Esophagus mucosa (tissue), 1 donor: Measurements from ENCODE around the gene LPP. TPM values are rescaled to one million over a fixed set of nuclear protein-coding genes. Genes with fewer than 3 reads are reported as not detected.

Source experiments
- ATAC-seq: fragments of 200-7000 bp; cut with Tn5 transposase; one replicate; pipeline ENCODE4 v1.9.1; 2020
- total RNA-seq: library from RNA; stranded (reverse); gene quantifications from one replicate; pipeline ENCODE4 v1.2.4, GENCODE V29; 2023
- donor health status: DM: yes; HTN: yes; CAD: no.

The LPP gene
- total RNA-seq, 1 donor from 2014 or later: 89.0 TPM

DNA sequence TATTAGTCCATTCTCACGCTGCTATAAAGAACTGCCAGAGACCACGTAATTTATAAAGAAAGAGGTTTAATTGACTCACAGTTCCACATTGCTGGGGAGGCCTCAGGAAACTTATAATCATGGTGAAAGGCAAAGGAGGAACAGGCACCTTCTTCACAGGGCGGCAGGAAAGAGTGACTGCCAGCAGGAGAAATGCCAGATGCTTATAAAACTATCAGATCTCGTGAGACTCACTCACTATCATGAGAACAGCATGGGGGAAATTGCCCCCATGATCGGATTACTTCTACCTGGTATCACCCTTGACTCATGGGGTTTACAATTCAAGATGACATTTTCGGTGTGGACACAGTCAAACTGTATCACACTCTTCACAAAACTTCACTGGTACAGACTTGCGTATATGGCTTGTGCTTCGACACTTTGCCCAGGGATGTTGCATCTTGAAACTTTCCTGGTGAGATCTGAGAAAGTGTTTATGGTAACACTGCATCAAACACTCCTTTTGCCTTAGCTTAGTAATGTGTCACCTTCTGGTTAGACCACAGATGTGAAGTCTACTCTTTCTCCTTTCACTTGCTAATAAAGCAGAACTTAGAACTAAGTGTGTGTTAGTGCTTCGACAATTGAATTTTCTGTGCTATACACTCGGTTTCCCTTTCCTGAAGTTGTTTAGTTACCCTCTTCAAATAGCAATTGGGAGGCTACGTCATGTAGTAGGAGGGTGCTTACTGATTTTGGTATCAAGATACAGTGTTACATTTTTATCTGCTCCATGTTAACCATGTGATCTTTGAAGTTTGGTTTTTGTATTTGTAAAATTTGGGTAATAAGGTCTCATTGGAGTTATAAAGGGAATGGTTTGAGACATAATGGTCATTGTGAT, 185.7 kb downstream of the LPP start:
- no peak for ATAC-seq

DNA sequence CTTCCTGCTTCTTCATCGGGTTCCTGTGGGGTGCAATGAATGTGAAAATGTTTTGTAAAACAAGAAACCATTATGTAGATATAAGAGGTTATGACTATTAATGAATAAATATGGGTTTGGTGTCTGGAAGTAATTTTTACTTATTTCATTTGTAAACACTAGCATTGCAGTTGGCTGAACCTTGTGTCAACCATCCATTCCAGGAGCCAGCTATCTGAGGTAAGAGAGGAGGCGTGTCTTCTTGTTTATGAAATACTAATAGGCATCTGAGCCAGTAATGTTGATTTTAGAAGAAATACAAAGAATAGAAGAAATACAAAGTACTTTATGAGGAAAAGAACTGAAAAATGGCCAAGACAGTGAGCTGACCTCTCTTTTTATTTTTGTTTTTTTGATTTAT, 187.5 kb downstream of the LPP start:
- ATAC-seq: no peak

DNA sequence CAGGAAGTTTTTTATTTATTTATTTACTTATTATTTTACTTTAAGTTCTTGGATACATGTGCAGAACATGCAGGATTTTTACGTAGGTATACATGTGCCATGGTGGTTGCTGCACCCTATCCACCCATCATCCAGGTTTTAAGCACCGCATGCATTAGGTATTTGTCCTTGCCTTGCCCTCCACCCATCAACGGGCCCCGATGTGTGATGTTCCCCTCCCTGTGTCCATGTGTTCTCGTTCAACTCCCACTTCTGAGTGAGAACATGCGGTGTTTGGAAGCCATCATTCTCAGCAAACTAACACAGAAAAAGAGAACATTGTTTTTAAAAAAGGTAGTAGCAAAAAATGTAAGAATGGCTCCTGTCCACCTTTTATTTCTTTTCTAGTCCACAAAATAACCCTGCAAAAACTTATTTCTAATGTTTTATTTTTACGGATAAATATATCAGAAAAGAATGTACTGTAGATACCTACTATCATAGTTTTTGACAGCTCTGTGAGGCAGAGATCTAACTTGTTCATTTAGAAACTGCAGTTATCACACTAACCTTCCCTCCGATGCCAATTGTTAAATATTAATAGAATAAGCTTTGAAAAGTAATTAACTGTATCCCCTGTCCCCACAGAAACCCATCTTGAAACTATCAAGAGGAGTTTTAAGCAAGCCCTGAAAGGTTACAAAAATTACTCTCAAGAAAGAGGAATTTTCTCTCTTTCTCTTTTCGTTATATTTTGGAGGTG, 189.2 kb downstream of the LPP start:
- no peak for ATAC-seq

DNA sequence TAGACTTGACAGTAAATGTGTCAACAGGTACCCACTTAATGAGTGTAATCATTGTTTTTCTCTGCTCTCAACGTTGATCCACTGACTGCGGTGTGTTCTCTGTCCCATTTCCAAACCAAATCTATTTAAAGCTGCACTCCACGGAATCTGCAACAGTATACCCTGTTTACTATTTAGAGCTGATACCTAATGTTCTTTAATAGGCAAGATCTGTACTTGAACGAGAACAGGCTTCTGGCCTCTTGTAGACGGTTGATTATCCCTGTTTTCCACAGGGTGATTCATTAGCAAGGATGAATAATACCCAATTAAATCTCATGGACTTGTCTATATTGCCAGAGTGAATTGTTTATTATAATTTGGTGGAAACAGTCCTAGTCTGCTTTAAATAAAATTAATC, 189.9 kb downstream of the LPP start:
- no peak for ATAC-seq

DNA sequence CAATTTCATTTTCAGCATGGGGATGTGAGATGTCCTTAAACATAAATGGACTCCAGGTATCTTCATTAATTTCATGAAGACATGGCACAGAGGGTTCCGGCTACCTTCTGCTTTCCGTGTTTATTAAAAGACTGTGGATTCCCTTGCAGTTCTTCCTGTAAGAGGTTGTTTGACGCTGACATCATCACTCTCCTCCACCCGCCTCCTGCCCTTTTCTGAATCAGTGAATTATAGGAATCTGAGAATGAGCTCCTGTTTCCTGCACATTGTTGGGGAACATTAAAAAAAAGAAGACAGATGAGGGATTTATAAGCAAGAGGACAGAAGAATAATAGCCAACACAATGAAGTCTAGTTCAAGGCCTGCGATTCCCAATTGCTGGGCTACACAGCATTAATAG, 191.3 kb downstream of the LPP start:
- ATAC-seq: peak; percentile 22

DNA sequence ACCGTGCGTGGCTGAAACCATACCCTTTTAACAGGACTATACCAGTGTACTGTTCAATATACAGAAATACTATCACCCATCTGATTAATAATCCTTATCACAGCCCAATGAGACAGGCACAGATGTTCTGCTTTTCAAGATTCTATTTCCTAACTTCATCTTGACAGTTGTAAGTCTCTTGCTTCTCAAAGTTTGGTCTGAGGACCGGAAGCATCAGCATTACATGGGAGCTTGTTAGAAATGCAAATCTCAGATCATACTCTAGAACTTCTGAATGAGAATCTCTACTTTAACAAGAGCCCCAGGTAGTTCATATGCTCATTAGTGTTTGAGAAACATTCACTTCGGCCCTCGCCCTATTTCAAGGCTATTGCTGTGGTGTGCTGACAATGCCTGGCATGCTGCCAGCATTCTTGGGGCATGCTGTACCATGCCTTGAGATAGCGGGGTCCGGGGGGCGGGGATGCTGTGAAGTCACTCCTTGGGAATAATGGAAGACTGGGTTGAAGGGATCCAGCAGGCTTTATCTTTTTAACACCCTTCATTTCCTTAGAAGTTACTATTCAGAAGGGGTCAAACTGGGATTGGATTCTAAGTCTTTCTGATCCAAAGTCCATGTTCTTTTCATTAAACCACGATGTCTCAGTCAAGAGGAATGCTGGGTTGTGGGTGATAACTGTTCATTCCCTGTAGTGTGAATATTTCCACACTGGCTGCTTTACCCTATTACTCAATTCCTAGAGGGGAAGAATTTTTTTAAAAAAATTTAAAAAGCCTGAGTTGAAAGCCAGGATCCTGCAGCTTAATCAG, 194.7 kb downstream of the LPP start:
- peak; percentile 49 for ATAC-seq

DNA sequence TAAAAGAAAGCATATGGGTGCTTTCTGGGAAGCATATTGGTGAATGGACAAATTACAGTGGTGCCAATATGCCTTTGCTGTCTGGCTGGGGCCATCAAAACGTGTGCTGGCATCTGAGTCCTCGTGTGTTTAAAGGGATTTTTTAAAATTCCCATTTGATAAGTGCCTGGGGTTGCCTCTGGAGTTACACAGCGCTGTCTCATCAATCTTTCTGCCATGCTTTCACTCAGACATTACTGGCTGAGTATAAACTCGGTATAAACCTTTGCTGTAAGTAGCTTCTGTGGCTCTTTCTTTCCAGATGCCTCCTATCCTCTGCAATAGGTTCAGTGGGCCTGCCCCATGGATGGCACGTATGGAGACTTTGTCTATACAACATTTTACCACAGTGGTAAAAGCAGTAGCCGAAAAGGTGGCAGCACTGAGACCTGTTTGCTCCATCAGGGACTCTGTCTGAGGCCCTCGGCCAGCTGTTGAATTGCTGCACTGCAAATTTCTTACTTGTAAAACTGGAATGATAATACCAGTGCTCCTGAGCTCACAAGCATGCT, 195.5 kb downstream of the LPP start:
- ATAC-seq: peak; percentile 41

DNA sequence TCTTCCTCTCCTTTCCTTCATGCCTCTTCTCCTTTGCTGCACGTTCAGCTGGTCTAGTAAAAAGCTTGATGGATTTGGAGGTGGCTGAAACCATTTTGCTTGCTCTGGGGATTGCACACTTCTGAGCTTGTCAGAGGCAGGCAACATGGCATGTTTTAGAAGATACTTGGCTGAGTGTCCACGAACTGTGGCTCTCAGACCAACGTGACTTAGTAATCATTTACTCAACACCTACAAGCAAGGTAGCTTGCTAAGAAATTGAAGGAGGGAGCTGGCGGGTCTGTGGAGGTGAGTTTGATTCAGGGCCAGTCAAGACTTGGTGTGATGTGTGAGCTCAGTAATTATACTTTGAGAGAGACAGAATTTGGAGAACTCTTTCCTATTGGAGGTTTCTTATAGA, 196.0 kb downstream of the LPP start:
- ATAC-seq: no peak

DNA sequence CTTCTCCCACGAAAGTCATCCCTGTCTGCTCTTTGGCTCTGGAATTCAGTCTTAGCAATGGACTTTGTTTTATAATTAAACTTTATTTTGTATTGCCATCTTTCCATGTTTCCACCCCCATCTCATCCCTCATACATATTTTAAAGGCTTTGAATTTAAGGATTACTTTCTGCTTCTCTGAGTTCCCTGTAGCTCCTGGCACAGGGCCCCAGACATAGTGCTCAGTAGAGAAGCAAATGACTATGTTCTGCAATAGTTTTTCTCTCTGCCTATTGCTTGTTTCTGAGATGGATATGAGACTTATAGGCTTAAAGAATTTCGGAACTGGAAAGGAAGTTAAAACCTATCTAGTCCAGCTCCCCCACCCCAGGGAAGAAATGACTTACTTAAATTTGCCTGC, 197.0 kb downstream of the LPP start:
- no peak for ATAC-seq

DNA sequence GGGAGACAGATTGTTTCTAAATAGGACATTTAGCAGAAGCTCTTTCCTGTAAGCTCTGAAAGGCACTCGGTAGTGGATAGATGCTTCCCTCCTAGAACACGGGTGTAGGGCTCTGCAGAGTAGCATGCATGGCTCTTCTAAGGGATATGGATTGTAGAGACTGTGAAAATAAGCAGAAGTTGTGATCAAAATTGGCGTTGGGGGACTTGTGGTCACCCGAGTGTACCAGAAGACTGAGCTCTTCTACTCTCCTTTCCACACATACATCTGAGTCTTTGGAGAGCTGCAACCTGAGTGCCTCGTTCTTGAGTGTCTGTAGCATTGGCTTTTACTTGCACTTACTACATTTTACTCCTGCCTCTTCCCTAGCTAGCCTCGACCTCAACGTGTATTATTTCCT, 197.7 kb downstream of the LPP start:
- ATAC-seq: no peak

DNA sequence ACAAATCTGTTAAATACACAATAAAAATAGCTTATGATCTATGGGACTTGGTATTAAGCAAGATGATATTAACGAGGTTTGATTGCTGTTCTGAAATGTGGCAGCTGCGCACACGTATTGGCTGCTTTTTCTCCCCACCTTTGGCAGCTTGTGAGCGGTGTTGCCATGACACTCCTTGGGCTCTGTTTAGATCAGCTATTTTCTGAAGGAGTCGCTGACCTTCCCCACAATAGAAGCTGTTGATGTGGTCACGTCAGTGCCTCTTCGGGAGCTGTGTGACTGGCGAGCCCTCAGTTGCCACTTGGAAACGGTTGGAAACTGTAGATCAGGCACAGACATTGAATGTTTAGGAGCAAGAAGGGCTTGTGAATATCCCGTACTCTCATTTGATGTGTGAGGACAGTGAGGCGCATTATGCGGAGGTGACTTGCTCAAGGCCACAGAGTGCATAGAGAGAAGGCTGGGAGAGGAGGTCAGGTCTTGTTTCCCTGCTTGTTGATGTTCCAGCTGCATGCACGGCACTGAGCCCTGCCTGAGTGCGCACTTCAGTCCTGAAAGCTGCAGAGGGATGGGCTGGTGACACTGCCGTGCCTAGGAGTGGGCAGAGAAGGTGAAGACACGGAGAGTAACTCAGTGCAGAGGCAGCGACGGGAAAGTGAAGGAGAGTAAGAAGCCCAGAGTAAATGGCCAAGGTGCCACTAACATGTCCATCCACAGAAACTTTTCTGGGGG, 198.4 kb downstream of the LPP start:
- ATAC-seq: peak; percentile 20

DNA sequence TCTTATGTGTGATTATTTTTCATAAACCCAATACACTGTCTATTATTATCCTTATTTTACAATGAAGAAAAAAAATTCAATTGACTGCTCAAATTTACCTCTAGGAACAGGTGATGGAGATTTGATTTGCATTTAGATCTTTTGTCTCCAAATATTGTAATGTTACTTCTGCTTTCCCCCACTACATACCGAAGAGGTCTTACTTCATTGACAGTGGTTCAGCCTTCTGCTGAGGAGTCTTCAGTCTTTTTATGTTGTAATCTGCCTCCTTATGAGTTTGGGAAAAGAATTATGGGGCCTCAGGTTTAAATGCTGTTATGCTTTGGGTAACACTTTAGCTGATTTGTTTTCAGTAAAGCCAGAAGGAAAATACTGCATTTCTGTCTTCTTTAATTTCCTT, 199.5 kb downstream of the LPP start:
- ATAC-seq: no peak

DNA sequence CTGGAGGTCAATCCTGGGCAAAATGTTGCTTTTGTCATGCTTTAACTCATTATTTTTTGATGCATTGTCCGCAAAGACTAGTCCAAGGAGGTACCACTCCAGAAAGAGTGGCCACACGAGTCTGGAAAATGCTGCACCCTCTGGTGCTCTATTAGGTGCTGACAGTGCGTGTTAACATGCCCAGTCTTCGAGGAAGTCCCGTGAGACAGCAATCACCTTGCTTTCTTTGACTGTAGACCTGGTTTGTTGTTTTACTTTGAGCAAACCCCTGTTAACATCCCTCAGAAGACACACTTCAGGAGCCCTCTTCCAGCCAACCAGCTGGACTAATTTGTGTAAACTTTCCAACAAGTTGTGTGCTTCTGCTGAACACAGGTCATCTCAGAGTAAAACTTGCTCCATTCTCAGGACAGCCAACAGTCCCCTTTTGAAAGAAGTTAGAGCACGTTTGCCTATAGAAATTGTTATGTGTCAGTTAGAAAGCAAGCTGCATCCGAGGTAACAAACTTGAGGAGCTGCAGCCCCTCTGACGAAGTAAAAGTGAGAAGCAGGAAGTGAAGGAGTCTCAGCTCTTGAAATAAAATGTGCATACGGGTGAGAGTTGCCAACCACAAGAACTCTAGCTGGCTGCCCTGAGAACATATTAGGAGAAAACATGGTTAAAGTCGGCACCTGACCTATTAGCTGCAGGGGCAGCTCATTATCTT, 205.0 kb downstream of the LPP start:
- ATAC-seq: no peak

DNA sequence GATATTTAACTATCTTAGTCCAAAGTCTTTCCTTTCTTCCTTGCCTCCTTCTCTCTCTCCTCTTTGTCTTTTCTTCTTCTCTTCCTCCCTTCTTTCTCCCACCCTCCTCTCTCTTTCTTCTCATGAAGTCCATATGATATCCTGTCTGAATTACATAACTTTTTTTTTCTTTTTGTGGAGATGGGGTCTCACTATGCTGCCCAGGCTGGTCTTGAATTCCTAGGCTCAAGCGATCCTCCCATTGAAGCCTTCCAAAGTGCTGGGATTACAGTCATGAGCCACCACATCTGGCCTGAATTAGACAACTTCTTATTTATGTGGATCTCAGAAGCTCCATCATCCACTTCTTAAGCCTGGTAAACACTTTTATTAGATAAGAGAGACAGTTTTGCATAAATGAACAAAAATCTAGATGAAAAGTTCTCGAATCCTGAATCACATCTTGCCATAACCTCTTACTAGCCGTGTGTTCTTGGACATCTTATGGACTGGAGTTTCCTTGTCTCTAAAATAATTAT, 206.5 kb downstream of the LPP start:
- no peak for ATAC-seq

DNA sequence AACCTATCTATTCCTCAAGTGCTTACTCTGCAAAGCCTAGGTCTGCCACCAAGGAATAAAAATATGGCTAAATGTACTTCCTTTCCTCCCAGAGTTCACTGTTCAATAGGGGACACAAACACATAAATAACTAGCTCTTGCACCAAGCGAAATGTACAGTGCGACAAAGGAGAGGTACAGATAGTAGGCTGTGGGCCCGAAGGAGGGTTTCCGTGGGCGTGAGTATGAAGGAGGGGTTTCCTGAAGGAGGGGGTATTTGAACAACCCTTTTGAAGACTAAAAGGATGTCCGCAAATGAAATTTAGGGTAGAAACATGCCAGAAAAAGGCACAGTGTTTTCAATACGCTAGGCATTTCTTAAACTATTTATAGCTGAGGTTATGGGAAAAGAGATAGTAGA, 207.9 kb downstream of the LPP start:
- ATAC-seq: no peak

DNA sequence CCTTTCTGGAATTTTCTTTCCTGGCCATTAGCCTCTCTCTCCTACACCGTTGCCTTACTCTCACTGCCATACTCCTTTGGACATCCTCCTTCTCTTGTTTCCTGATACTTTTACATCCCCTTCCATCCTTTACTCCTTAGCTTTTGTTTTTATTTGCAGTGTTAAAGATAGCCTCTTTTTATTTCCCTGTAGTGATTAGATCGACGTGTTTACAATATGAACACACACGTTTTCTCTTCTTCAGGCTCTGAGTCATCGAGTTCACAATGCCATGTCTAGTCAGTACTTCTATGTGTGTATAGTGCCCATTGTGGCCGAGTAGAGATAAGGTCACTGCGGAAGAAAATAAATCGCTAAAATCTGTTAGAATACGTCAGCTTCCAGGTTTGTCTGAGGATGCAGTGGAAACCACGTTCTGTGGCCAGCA, 208.5 kb downstream of the LPP start:
- peak; percentile 86 for ATAC-seq

DNA sequence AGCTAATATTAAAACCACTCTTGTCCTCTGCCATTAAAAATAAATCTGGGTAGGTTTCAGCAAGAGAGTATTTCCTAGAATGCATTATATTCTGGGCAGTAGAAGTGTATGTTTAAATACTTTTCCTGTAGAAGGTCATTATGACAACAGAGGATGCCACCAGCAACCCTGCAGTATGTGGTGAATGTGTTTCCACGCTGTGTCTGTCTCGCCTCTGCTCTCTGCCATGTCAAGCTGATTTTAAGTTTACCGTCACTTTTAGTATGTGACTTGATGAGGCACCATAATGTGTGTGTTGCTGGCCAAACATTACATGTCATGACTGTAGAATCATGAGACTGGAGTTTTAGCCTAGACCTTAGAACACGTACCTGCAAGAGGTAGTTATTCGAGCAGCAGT, 211.2 kb downstream of the LPP start:
- no peak for ATAC-seq

DNA sequence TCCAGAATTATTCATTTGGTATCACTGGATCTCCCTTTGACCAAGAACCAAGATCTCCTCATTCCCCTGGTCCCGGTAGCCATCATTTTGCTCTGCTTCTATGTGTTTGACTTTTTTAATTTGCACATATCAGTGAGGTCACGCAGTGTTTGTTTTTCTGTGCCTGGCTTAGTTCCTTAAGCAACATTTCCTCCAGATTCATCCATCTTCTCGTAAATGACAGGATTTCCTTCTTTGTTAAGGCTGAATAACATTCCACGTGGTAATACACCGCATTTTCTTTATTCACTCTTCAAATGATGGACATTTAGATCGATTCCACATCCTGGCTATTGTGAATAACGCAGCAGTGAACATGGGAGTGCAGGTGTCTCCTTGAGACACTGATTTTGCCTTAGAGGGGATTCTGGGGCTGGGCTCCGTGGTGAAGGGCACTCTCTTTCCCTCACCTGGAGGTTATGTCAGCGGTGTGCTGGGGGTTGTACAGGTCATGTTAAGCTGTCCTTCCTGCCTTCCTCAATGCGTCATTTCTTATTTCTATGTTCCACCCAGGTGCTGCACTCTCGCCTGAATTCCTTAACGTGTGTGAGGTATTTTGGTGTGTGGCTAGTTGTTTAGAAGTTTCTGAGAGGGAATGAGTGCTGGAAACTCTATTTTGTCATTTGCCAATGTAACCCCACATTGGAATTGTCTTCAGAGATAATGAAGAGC, 212.2 kb downstream of the LPP start:
- ATAC-seq: no peak

DNA sequence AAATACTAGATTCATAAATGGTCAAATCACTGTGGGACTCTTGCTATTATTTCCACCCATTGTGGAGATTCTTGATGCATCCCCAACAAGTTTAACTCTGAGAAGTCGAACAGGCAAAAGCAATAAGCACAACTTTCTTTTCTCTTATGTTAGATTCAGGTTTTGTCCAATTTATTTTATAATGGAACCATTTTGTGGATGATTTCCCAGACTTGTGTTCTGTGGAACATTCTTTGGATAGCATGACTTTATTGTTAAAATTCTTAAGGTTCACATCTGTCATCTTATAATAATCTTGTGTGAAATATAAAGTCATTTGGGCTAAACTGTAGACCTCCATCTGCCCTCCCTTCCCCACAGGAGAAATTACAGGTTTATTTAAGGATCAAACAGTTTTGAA, 213.7 kb downstream of the LPP start:
- ATAC-seq: no peak

DNA sequence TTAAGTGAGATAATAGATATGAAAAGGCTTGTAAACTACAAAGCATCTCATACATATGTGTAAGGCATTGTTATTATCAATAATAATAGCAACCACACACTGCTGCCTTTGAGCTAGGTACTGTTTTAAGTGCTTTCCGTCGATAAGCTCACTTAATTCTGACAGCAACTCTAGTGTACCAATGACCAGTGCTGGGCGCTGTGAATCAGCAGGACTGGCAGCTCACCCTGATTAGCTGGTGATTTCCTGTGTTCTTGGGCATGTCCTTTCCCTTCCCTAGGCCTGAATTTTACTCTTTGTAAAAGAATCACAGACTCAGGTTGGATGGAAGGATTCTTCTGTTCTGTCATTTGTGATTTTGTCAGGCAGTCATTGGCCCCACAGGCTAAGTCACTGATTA, 215.6 kb downstream of the LPP start:
- ATAC-seq: peak; percentile 67
